Measurements from ENCODE around the gene ADAMTS6.

The ADAMTS6 gene

DNA sequence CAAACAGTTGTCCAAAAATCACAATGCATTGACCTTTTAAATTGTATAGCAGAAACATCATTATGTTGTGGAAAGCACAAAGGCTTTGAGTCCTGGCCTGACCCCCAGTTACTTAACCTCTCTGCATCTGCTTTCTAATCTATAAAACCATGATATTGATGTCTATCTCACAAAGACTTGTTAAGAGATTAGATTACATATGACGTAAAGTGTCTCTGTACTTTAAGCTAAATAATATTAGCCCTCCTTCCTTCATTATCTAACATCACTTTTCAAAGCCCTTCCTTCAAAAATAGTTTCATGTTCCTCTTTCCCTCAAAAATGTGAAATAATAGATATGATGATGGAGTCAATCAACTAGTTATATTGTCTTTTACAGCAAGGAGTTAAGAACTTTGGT, 3.4 kb downstream of the ADAMTS6 start:
- ChIA-PET CTCF (interaction anchor here (0.7 to 1.2 kb wide), 2 partner anchors 538 to 667 kb away, joined by 3 read pairs; no protein-coding TSS in a partner anchor), POLR2A (no interaction called here)

DNA sequence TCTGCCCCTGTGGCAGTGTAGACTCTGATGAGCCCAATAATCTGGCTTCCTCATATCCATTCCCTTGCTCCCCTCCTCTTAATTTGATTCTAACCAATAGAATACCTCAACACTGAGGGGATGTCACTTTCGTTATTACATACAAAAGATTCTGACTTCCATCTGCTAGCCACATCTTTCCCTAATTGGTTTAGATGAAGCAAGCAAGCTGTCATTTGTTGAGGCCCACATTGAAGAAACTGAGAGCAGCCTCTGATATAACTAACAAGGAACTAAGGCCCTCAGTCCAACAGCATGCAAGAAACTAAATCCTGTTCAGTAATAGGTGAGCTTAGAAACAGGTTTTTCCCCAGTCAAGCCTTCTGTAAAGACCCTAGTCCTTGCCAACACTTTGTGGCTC, 5.8 kb downstream of the ADAMTS6 start:
- Histone ChIP-seq H3K9me3 (ENCODE audit: control insufficient read depth, insufficient read depth, low read depth, low read length) (no peaks in the 10 kb centered on the region), H3K4me3 (ENCODE audit: low read depth, low read length) (no peak overlapping the region), H3K27ac (ENCODE audit: extremely low read depth, low read depth, low read length) (no peak overlapping the region), H3K36me3 (ENCODE audit: control insufficient read depth in 2 of 2, insufficient read depth in 1 of 2, low read length in 2 of 2) (no peaks in the 10 kb centered on the region), H3K4me1 (ENCODE audit: control insufficient read depth, insufficient read depth, low read length) (peaks cover 19% of the 10 kb centered on the region)
- CTCF ChIA-PET = interaction anchor here (0.7 kb wide), 1 partner anchor 94 kb away, joined by 3 read pairs; no protein-coding TSS in a partner anchor
- POLR2A ChIA-PET = no interaction called here
- no peak for TF ChIP-seq OVOL3 (tag by site-specific recombination; IDR thresholded peaks at IDR 0.05)
- no peak for TF ChIP-seq ZFP69B (tag by site-specific recombination; IDR thresholded peaks at IDR 0.05)
- TF ChIP-seq, protein P1, sequence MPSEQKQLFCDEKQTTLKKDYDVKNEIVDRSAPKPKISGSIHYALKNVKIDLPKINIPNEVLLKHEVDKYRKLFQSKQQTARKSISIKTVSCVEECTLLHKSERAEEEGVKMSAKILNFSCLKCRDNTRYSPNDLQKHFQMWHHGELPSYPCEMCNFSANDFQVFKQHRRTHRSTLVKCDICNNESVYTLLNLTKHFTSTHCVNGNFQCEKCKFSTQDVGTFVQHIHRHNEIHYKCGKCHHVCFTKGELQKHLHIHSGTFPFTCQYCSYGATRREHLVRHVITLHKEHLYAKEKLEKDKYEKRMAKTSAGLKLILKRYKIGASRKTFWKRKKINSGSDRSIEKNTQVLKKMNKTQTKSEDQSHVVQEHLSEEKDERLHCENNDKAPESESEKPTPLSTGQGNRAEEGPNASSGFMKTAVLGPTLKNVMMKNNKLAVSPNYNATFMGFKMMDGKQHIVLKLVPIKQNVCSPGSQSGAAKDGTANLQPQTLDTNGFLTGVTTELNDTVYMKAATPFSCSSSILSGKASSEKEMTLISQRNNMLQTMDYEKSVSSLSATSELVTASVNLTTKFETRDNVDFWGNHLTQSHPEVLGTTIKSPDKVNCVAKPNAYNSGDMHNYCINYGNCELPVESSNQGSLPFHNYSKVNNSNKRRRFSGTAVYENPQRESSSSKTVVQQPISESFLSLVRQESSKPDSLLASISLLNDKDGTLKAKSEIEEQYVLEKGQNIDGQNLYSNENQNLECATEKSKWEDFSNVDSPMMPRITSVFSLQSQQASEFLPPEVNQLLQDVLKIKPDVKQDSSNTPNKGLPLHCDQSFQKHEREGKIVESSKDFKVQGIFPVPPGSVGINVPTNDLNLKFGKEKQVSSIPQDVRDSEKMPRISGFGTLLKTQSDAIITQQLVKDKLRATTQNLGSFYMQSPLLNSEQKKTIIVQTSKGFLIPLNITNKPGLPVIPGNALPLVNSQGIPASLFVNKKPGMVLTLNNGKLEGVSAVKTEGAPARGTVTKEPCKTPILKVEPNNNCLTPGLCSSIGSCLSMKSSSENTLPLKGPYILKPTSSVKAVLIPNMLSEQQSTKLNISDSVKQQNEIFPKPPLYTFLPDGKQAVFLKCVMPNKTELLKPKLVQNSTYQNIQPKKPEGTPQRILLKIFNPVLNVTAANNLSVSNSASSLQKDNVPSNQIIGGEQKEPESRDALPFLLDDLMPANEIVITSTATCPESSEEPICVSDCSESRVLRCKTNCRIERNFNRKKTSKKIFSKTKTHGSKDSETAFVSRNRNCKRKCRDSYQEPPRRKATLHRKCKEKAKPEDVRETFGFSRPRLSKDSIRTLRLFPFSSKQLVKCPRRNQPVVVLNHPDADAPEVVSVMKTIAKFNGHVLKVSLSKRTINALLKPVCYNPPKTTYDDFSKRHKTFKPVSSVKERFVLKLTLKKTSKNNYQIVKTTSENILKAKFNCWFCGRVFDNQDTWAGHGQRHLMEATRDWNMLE (tag by site-specific recombination; conservative IDR thresholded peaks at IDR 0.05; ENCODE audit: low read depth) = no peak

More for the DNA sequence above, 3.4 kb downstream of the ADAMTS6 start:
- Histone ChIP-seq H3K9me3 (ENCODE audit: control insufficient read depth, insufficient read depth, low read depth, low read length) (no peaks in the 10 kb centered on the region), H3K36me3 (ENCODE audit: control insufficient read depth in 2 of 2, insufficient read depth in 1 of 2, low read length in 2 of 2) (no peaks in the 10 kb centered on the region), H3K4me3 (ENCODE audit: low read depth, low read length) (no peak overlapping the region), H3K27ac (ENCODE audit: extremely low read depth, low read depth, low read length) (peak overlapping the region; percentile 24), H3K4me1 (ENCODE audit: control insufficient read depth, insufficient read depth, low read length) (peaks cover 20% of the 10 kb centered on the region)
- TF ChIP-seq ZNF843 (tag by site-specific recombination; IDR thresholded peaks at IDR 0.05) (peak; percentile 49; the same call in 1 of the 2 replicates), ZNF514 (tag by site-specific recombination; IDR thresholded peaks at IDR 0.05) (no peak), ZNF629 (tag by site-specific recombination; IDR thresholded peaks at IDR 0.05) (peak; percentile 54; the same call in 1 of the 2 replicates), ZNF366 (tag by site-specific recombination; conservative IDR thresholded peaks at IDR 0.05) (peak; percentile 61)
- TF ChIP-seq, protein P2, sequence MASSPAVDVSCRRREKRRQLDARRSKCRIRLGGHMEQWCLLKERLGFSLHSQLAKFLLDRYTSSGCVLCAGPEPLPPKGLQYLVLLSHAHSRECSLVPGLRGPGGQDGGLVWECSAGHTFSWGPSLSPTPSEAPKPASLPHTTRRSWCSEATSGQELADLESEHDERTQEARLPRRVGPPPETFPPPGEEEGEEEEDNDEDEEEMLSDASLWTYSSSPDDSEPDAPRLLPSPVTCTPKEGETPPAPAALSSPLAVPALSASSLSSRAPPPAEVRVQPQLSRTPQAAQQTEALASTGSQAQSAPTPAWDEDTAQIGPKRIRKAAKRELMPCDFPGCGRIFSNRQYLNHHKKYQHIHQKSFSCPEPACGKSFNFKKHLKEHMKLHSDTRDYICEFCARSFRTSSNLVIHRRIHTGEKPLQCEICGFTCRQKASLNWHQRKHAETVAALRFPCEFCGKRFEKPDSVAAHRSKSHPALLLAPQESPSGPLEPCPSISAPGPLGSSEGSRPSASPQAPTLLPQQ (tag by site-specific recombination; IDR thresholded peaks at IDR 0.05) = peak; percentile 24; the same call in 1 of the 2 replicates

DNA sequence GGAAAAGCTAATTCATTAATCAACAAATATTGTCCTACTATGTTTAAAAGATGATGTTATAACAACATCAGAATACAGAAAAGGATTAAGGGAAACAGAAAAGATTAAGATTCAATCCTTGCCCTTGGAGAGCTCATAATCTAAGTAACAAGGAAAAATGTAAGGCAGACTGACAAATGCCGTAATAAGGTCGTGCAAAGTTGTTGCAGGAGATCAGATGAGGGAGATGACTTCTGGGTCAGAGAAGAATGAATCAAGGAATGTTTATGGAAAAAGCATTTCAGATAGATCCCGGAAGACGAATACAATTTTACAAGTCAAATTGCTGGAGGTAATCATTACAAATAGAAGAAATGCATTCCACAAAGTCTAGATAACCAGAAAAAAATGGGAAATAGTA, 6.4 kb downstream of the ADAMTS6 start:
- peaks cover 19% of the 10 kb centered on the region for H3K4me1 ChIP-seq (ENCODE audit: control insufficient read depth, insufficient read depth, low read length)
- no peak overlapping the region for H3K27ac ChIP-seq (ENCODE audit: extremely low read depth, low read depth, low read length)
- H3K9me3 ChIP-seq (ENCODE audit: control insufficient read depth, insufficient read depth, low read depth, low read length) = no peaks in the 10 kb centered on the region
- H3K4me3 ChIP-seq (ENCODE audit: low read depth, low read length) = no peak overlapping the region
- ChIA-PET CTCF (interaction anchor here (0.6 kb wide), 1 partner anchor 1018 kb away, joined by 3 read pairs; no protein-coding TSS in a partner anchor), POLR2A (no interaction called here)
- no peaks in the 10 kb centered on the region for H3K36me3 ChIP-seq (ENCODE audit: control insufficient read depth in 2 of 2, insufficient read depth in 1 of 2, low read length in 2 of 2)
- TF ChIP-seq, protein P3, sequence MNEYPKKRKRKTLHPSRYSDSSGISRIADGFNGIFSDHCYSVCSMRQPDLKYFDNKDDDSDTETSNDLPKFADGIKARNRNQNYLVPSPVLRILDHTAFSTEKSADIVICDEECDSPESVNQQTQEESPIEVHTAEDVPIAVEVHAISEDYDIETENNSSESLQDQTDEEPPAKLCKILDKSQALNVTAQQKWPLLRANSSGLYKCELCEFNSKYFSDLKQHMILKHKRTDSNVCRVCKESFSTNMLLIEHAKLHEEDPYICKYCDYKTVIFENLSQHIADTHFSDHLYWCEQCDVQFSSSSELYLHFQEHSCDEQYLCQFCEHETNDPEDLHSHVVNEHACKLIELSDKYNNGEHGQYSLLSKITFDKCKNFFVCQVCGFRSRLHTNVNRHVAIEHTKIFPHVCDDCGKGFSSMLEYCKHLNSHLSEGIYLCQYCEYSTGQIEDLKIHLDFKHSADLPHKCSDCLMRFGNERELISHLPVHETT (tag by site-specific recombination; IDR thresholded peaks at IDR 0.05) = no peak
- TF ChIP-seq ZFHX2 (tag by site-specific recombination; conservative IDR thresholded peaks at IDR 0.05) = no peak
- TF ChIP-seq OVOL3 (tag by site-specific recombination; IDR thresholded peaks at IDR 0.05) = no peak
- TF ChIP-seq HOXD13 (CRISPR knock-in tag; IDR thresholded peaks at IDR 0.05; ENCODE audit: borderline replicate concordance) = no peak
- TF ChIP-seq ZNF391 (tag by site-specific recombination; IDR thresholded peaks at IDR 0.05; ENCODE audit: borderline replicate concordance, low read depth) = no peak
- TF ChIP-seq EGR2 (tag by site-specific recombination; IDR thresholded peaks at IDR 0.05; ENCODE audit: low read depth) = no peak
- TF ChIP-seq KLF1 (tag by site-specific recombination; IDR thresholded peaks at IDR 0.05) = no peak
- TF ChIP-seq ZNF768 (tag by site-specific recombination; IDR thresholded peaks at IDR 0.05) = no peak
- no peak for TF ChIP-seq ZNF555 (tag by site-specific recombination; conservative IDR thresholded peaks at IDR 0.05)
- TF ChIP-seq KLF16 (tag by site-specific recombination; IDR thresholded peaks at IDR 0.05) = no peak
- TF ChIP-seq MYNN (tag by site-specific recombination; IDR thresholded peaks at IDR 0.05; ENCODE audit: borderline replicate concordance) = no peak
- TF ChIP-seq ZNF341 (tag by site-specific recombination; IDR thresholded peaks at IDR 0.05; ENCODE audit: low read depth) = no peak

Measured in HEK293 (cell line).